Measurements from ENCODE around the gene RMDN2.

RMDN2 gene

GRCh38 chr2:37925063-37925897 is at the start of gene RMDN2:
Gene RMDN2 (plus strand): TSS chr2:37925287. CDS start chr2:37929278, 3,991 bp downstream.
- DNase-seq, result peak; percentile 42

- no peak for DNase-seq
Measured at GRCh38 chr2:37875403-37875906, 49.6 kb upstream of the RMDN2 start.

- DNase-seq, result no peak
Measured at GRCh38 chr2:37876227-37876626, 48.9 kb upstream of the RMDN2 start.

- DNase-seq, result peak; percentile 27
Measured at GRCh38 chr2:37877457-37878315, 47.4 kb upstream of the RMDN2 start.

- DNase-seq, result no peak
Measured at GRCh38 chr2:37878536-37878935, 46.6 kb upstream of the RMDN2 start.

GRCh38 chr2:37880551-37880950 is 44.5 kb upstream of the RMDN2 start:
- no peak for DNase-seq

GRCh38 chr2:37881397-37881796 is 43.7 kb upstream of the RMDN2 start:
- no peak for DNase-seq

GRCh38 chr2:37882036-37882435 is 43.1 kb upstream of the RMDN2 start:
- DNase-seq, result no peak

GRCh38 chr2:37883518-37883917 is 41.6 kb upstream of the RMDN2 start:
- DNase-seq, result no peak

- DNase-seq, result no peak
Measured at GRCh38 chr2:37885329-37885993, 39.6 kb upstream of the RMDN2 start.

- DNase-seq, result no peak
Measured at GRCh38 chr2:37886745-37887144, 38.3 kb upstream of the RMDN2 start.

- DNase-seq, result no peak
Measured at GRCh38 chr2:37887286-37887685, 37.8 kb upstream of the RMDN2 start.

- DNase-seq, result peak; percentile 53
Measured at GRCh38 chr2:37890893-37891495, 34.1 kb upstream of the RMDN2 start.

GRCh38 chr2:37891846-37892435 is 33.1 kb upstream of the RMDN2 start:
- no peak for DNase-seq

- peak; percentile 57 for DNase-seq
Measured at GRCh38 chr2:37892436-37893114, 32.5 kb upstream of the RMDN2 start.

GRCh38 chr2:37893327-37893726 is 31.8 kb upstream of the RMDN2 start:
- no peak for DNase-seq

- DNase-seq, result no peak
Measured at GRCh38 chr2:37894047-37894446, 31.0 kb upstream of the RMDN2 start.

GRCh38 chr2:37894601-37895000 is 30.5 kb upstream of the RMDN2 start:
- no peak for DNase-seq

GRCh38 chr2:37895140-37895539 is 29.9 kb upstream of the RMDN2 start:
- no peak for DNase-seq

- no peak for DNase-seq
Measured at GRCh38 chr2:37896319-37896718, 28.8 kb upstream of the RMDN2 start.

GRCh38 chr2:37897511-37897910 is 27.6 kb upstream of the RMDN2 start:
- no peak for DNase-seq

GRCh38 chr2:37898448-37898847 is 26.6 kb upstream of the RMDN2 start:
- DNase-seq, result no peak
